ENCODE measurements around the gene ATP2B2. TPM values are rescaled to one million over a fixed set of nuclear protein-coding genes. Genes with fewer than 3 reads are reported as not detected.

Gene ATP2B2
- total and polyA plus RNA-seq, 2 donors (not counting 1 experiment from before 2014, with no cell fraction given), result not detected

DNA sequence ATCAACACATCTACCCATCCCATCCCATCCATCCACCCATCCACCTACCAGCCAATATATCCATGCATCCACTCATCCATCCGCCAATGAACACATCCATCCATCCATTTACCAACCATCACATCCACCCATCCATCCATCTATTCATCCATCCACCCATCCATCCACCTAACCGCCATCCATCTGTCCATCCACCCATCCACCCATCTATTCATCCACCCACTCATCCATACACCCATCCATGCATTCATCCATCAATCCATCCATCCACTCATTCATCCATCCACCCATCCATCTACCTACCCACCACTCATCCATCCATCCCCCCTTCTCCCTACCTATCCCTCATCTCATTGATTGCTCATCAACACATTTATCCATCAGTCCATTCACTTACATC lies 136.9 kb downstream of the ATP2B2 start:
- Mint-ChIP-seq H3K9me3 (ENCODE audit: insufficient read depth) (no peaks in the 10 kb centered on the region), H3K4me3 (no peak overlapping the region), H3K4me1 (peaks cover 6% of the 10 kb centered on the region), H3K27ac (no peak overlapping the region), H3K27me3 (peaks cover 4% of the 10 kb centered on the region)
- WGBS (ENCODE audit: insufficient coverage), result 97% methylated on average over 2 of the region's 2 CpGs
- H3K9me3 ChIP-seq (ENCODE audit: control extremely low read depth in 1 of 3, control insufficient read depth in 2 of 3, insufficient read depth in 1 of 3, low read length in 2 of 3), result peaks cover 0 to 7% (median 3%) of the 10 kb centered on the region in 3 donors
- no peak for DNase-seq
- peaks cover 3 to 4% of the 10 kb centered on the region in 2 donors for H3K4me1 ChIP-seq (ENCODE audit: control insufficient read depth in 2 of 2, insufficient read depth in 2 of 2, low read length in 2 of 2)
- no peak overlapping the region for H3K27ac ChIP-seq (ENCODE audit: low read length in 2 of 2)
- no peak overlapping the region for H2AFZ ChIP-seq (ENCODE audit: insufficient read depth, low read depth, low read length, poor library complexity, severe bottlenecking)
- H3K27me3 ChIP-seq (replicated peaks in 1 of 4; ENCODE audit: control extremely low read depth in 1 of 4, control insufficient read depth in 3 of 4, insufficient read depth in 4 of 4, low read length in 3 of 4), result peaks cover 0 to 2% (median 0%) of the 10 kb centered on the region in 4 experiments
- H3K9ac ChIP-seq (ENCODE audit: low read length), result no peak overlapping the region
- H3K79me2 ChIP-seq (ENCODE audit: control insufficient read depth, insufficient read depth, low read length), result no peaks in the 10 kb centered on the region
- no peaks in the 10 kb centered on the region for H4K20me1 ChIP-seq (ENCODE audit: control insufficient read depth, insufficient read depth, low read length, poor library complexity, severe bottlenecking)
- intact Hi-C loops (cut with micrococcal nuclease), result no loop called here
- no peak overlapping the region for H3K4me3 ChIP-seq (ENCODE audit: control extremely low read depth in 1 of 5, extremely low read depth in 1 of 5, insufficient read depth in 1 of 5, low read depth in 2 of 5, low read length in 4 of 5)
- H3K36me3 ChIP-seq (replicated peaks in 1 of 2; ENCODE audit: control extremely low read depth in 1 of 2, control insufficient read depth in 1 of 2, extremely low read depth in 1 of 2, insufficient read depth in 2 of 2, low read length in 1 of 2), result no peaks in the 10 kb centered on the region
- CTCF ChIA-PET, result no interaction called here
- no peak for ATAC-seq (ENCODE audit: low read depth)
- H3K4me2 ChIP-seq (replicated peaks; ENCODE audit: low read depth, low read length, poor library complexity, severe bottlenecking), result no peak overlapping the region
- POLR2A ChIA-PET, result no interaction called here
- no peak for TF ChIP-seq EZH2 (IDR thresholded peaks at IDR 0.05; ENCODE audit: borderline replicate concordance, insufficient read depth, low read depth, low read length, poor library complexity, severe bottlenecking)
- TF ChIP-seq, protein P1, sequence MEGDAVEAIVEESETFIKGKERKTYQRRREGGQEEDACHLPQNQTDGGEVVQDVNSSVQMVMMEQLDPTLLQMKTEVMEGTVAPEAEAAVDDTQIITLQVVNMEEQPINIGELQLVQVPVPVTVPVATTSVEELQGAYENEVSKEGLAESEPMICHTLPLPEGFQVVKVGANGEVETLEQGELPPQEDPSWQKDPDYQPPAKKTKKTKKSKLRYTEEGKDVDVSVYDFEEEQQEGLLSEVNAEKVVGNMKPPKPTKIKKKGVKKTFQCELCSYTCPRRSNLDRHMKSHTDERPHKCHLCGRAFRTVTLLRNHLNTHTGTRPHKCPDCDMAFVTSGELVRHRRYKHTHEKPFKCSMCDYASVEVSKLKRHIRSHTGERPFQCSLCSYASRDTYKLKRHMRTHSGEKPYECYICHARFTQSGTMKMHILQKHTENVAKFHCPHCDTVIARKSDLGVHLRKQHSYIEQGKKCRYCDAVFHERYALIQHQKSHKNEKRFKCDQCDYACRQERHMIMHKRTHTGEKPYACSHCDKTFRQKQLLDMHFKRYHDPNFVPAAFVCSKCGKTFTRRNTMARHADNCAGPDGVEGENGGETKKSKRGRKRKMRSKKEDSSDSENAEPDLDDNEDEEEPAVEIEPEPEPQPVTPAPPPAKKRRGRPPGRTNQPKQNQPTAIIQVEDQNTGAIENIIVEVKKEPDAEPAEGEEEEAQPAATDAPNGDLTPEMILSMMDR (IDR thresholded peaks at IDR 0.05), result no peak

DNA sequence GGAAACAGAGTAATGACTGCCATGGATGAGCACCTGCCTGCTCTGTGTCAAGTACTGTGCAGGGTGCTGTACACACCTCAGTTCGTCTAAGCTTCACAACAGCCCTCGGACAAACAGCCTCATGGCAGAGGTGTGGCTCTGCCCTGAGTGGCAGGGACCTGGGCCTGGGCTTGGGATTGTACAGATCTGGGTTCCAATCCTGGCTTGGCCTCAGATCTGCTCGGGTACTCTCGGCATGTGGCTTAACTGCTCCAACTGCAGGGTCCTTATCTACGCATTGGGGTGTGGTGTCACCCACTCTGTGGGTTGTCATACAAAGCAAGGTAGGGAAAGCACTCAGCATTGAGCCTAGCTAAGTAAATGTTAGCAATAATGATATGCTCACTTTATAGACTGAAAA lies 137.9 kb downstream of the ATP2B2 start:
- no peaks in the 10 kb centered on the region for H3K79me2 ChIP-seq (ENCODE audit: control insufficient read depth, insufficient read depth, low read length)
- H3K4me3 ChIP-seq (ENCODE audit: control extremely low read depth in 1 of 5, extremely low read depth in 1 of 5, insufficient read depth in 1 of 5, low read depth in 2 of 5, low read length in 4 of 5), result no peak overlapping the region
- no peak for DNase-seq
- intact Hi-C loops (cut with micrococcal nuclease), result no loop called here
- H3K9me3 ChIP-seq (ENCODE audit: control extremely low read depth in 1 of 3, control insufficient read depth in 2 of 3, insufficient read depth in 1 of 3, low read length in 2 of 3), result peaks cover 0 to 10% (median 3%) of the 10 kb centered on the region in 3 donors
- H4K20me1 ChIP-seq (ENCODE audit: control insufficient read depth, insufficient read depth, low read length, poor library complexity, severe bottlenecking), result no peaks in the 10 kb centered on the region
- Mint-ChIP-seq H3K27ac (no peak overlapping the region), H3K27me3 (peaks cover 4% of the 10 kb centered on the region), H3K4me3 (no peak overlapping the region), H3K4me1 (peaks cover 6% of the 10 kb centered on the region), H3K9me3 (ENCODE audit: insufficient read depth) (no peaks in the 10 kb centered on the region)
- peaks cover 0 to 5% (median 0%) of the 10 kb centered on the region in 4 experiments for H3K27me3 ChIP-seq (replicated peaks in 1 of 4; ENCODE audit: control extremely low read depth in 1 of 4, control insufficient read depth in 3 of 4, insufficient read depth in 4 of 4, low read length in 3 of 4)
- H3K36me3 ChIP-seq (replicated peaks in 1 of 2; ENCODE audit: control extremely low read depth in 1 of 2, control insufficient read depth in 1 of 2, extremely low read depth in 1 of 2, insufficient read depth in 2 of 2, low read length in 1 of 2), result no peaks in the 10 kb centered on the region
- 100% methylated on average over 5 of the region's 5 CpGs for WGBS (ENCODE audit: insufficient coverage)
- no peak for ATAC-seq (ENCODE audit: low read depth)
- H3K4me2 ChIP-seq (replicated peaks; ENCODE audit: low read depth, low read length, poor library complexity, severe bottlenecking), result no peak overlapping the region
- H3K9ac ChIP-seq (ENCODE audit: low read length), result no peak overlapping the region
- H2AFZ ChIP-seq (ENCODE audit: insufficient read depth, low read depth, low read length, poor library complexity, severe bottlenecking), result no peak overlapping the region
- TF ChIP-seq, protein P1 (IDR thresholded peaks at IDR 0.05), result no peak
- no peak for TF ChIP-seq EZH2 (IDR thresholded peaks at IDR 0.05; ENCODE audit: borderline replicate concordance, insufficient read depth, low read depth, low read length, poor library complexity, severe bottlenecking)
- H3K27ac ChIP-seq (ENCODE audit: low read length in 2 of 2), result no peak overlapping the region
- peaks cover 3 to 4% of the 10 kb centered on the region in 2 donors for H3K4me1 ChIP-seq (ENCODE audit: control insufficient read depth in 2 of 2, insufficient read depth in 2 of 2, low read length in 2 of 2)
- CTCF ChIA-PET, result interaction anchor here (0.6 to 1.3 kb wide), 2 partner anchors 22 to 256 kb away, joined by 3 read pairs; no protein-coding TSS in a partner anchor
- POLR2A ChIA-PET, result no interaction called here

Data from B cell (primary cell).